OCI-LY3 (cell line): Measurements from ENCODE around the gene DLG1.

Experiments
- H2AFZ ChIP-seq: fragments of 200-600, 300-600 bp; shearing (Covaris generic); 2 replicates; pipeline ENCODE4 v1.6.0; 2014; ENCODE audit warnings: antibody characterized with exemption, low read depth, low read length
- H3K27ac ChIP-seq: fragments of 200-600, 300-600 bp; sonication (generic); 2 replicates; pipeline ENCODE4 v1.5.1; 2014; ENCODE audit warnings: mild to moderate bottlenecking, low read length, moderate library complexity, mixed read lengths
- H3K27me3 ChIP-seq: fragments of 200-600, 300-600 bp; sonication (generic); 2 replicates; pipeline ENCODE4 v1.6.1; 2014; ENCODE audit warnings: low read depth, low read length, mixed read lengths
- H3K36me3 ChIP-seq: fragments of 200-600, 300-600 bp; sonication (generic); replicated peaks from 2 replicates; pipeline ENCODE3; 2014; ENCODE audit warnings: low read depth, low read length, mixed read lengths
- H3K4me1 ChIP-seq: fragments of 300-600, 200-600 bp; sonication (generic); 2 replicates; pipeline ENCODE4 v1.6.1; 2014; ENCODE audit warnings: low read length, mixed read lengths
- H3K4me2 ChIP-seq: fragments of 200-600, 300-600 bp; sonication (generic); 2 replicates; pipeline ENCODE4 v1.6.1; 2014; ENCODE audit warnings: low read length, mixed read lengths
- H3K4me3 ChIP-seq: fragments of 300-600, 200-600 bp; sonication (generic); 2 replicates; pipeline ENCODE4 v1.5.1; 2014; ENCODE audit warnings: antibody characterized with exemption, mild to moderate bottlenecking, low read length, moderate library complexity
- H3K79me2 ChIP-seq: fragments of 300-600, 200-600 bp; shearing (Covaris generic); 2 replicates; pipeline ENCODE4 v1.6.1; 2014; ENCODE audit warnings: mild to moderate bottlenecking, low read length, mixed read lengths
- H3K9ac ChIP-seq: fragments of 300-600, 200-600 bp; shearing (Covaris generic); 2 replicates; pipeline ENCODE4 v1.6.0; 2014; ENCODE audit warnings: mild to moderate bottlenecking, low read length, moderate library complexity
- H3K9me3 ChIP-seq: fragments of 200-600, 300-600 bp; shearing (Covaris generic); 2 replicates; pipeline ENCODE4 v1.6.1; 2014; ENCODE audit warnings: low read length, mixed read lengths; ENCODE audit not compliant: insufficient read depth
- H4K20me1 ChIP-seq: fragments of 200-600, 300-600 bp; sonication (generic); 2 replicates; pipeline ENCODE4 v1.6.1; 2016; ENCODE audit warnings: low read length, mixed read lengths; ENCODE audit not compliant: insufficient read depth
- EZH2phosphoT487 ChIP-seq: fragments of 200-600 bp; shearing (Covaris generic); IDR thresholded peaks from 2 replicates; pipeline ENCODE4 v1.6.1; 2018; ENCODE audit warnings: antibody characterized with exemption, mixed run types, low read depth
- TF ChIP-seq, protein P1 (sequence below): fragments of 200-600, 300-600 bp; sonication (generic); IDR thresholded peaks from 2 replicates; pipeline ENCODE4 v1.5.1; 2014; ENCODE audit warnings: antibody characterized with exemption, low read length, low read depth

The DLG1 gene

GRCh38 chr3:196994056-196994455 lies 304.4 kb downstream of the DLG1 start:
- H3K27ac ChIP-seq, result no peak overlapping the region
- H3K4me3 ChIP-seq, result no peak overlapping the region
- no peaks in the 10 kb centered on the region for H3K4me1 ChIP-seq
- H2AFZ ChIP-seq, result no peak overlapping the region
- H3K4me2 ChIP-seq, result no peak overlapping the region
- no peaks in the 10 kb centered on the region for H3K27me3 ChIP-seq
- no peaks in the 10 kb centered on the region for H3K36me3 ChIP-seq
- H4K20me1 ChIP-seq, result no peaks in the 10 kb centered on the region
- TF ChIP-seq EZH2phosphoT487, result no peak
- TF ChIP-seq, protein P1, sequence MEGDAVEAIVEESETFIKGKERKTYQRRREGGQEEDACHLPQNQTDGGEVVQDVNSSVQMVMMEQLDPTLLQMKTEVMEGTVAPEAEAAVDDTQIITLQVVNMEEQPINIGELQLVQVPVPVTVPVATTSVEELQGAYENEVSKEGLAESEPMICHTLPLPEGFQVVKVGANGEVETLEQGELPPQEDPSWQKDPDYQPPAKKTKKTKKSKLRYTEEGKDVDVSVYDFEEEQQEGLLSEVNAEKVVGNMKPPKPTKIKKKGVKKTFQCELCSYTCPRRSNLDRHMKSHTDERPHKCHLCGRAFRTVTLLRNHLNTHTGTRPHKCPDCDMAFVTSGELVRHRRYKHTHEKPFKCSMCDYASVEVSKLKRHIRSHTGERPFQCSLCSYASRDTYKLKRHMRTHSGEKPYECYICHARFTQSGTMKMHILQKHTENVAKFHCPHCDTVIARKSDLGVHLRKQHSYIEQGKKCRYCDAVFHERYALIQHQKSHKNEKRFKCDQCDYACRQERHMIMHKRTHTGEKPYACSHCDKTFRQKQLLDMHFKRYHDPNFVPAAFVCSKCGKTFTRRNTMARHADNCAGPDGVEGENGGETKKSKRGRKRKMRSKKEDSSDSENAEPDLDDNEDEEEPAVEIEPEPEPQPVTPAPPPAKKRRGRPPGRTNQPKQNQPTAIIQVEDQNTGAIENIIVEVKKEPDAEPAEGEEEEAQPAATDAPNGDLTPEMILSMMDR, result no peak
- no peaks in the 10 kb centered on the region for H3K79me2 ChIP-seq
- H3K9ac ChIP-seq, result no peak overlapping the region
- no peaks in the 10 kb centered on the region for H3K9me3 ChIP-seq
